ENCODE results near the gene TNNT1. TPM values are rescaled to one million over a fixed set of nuclear protein-coding genes. Genes with fewer than 3 reads are reported as not detected.

TNNT1 gene
- total RNA-seq, result 0.29 TPM in 1 of 2 replicates, not detected in the other

- no peaks in the 10 kb centered on the region for H3K9me3 ChIP-seq (ENCODE audit: low read depth, low read length)
- TF ChIP-seq CTCF (IDR thresholded peaks at IDR 0.05; ENCODE audit: extremely low read depth, low read depth, low read length), result no peak
- no peaks in the 10 kb centered on the region for H3K36me3 ChIP-seq (ENCODE audit: insufficient read depth, low read length)
- H3K4me3 ChIP-seq (ENCODE audit: insufficient read depth, low read length), result no peak within 1 kb of the TSS
- H2AFZ ChIP-seq (ENCODE audit: low read length), result no peak within 1 kb of the TSS
- no peak within 1 kb of the TSS for H3K27ac ChIP-seq (ENCODE audit: low read depth, low read length)
- H3K79me2 ChIP-seq (ENCODE audit: insufficient read depth, low read length), result no peaks in the 10 kb centered on the region
- peaks cover 37% of the 10 kb centered on the region for H3K27me3 ChIP-seq (ENCODE audit: insufficient read depth, low read length)
- no peaks in the 10 kb centered on the region for H4K20me1 ChIP-seq (ENCODE audit: insufficient read depth, low read length)
- H3K4me2 ChIP-seq (ENCODE audit: insufficient read depth, low read length), result no peak within 1 kb of the TSS
- peak; percentile 77 for DNase-seq (ENCODE audit: insufficient read length, low spot score, missing footprints)
- no peaks in the 10 kb centered on the region for H3K4me1 ChIP-seq (ENCODE audit: insufficient read depth, low read length)
Measured at GRCh38 chr19:55149078-55150003, at the start of gene TNNT1. TNNT1 (minus strand) TSS chr19:55149206; CDS start chr19:55147157, 2,049 bp downstream.

- Histone ChIP-seq H3K4me1 (ENCODE audit: insufficient read depth, low read length) (no peaks in the 10 kb centered on the region), H3K27ac (ENCODE audit: low read depth, low read length) (no peak overlapping the region), H3K27me3 (ENCODE audit: insufficient read depth, low read length) (no peaks in the 10 kb centered on the region), H3K36me3 (ENCODE audit: insufficient read depth, low read length) (no peaks in the 10 kb centered on the region), H3K79me2 (ENCODE audit: insufficient read depth, low read length) (no peaks in the 10 kb centered on the region), H3K9me3 (ENCODE audit: low read depth, low read length) (no peaks in the 10 kb centered on the region), H2AFZ (ENCODE audit: low read length) (no peak overlapping the region), H3K4me2 (ENCODE audit: insufficient read depth, low read length) (no peak overlapping the region), H4K20me1 (ENCODE audit: insufficient read depth, low read length) (no peaks in the 10 kb centered on the region), H3K4me3 (ENCODE audit: insufficient read depth, low read length) (no peak overlapping the region)
- DNase-seq (ENCODE audit: insufficient read length, low spot score, missing footprints), result no peak
- no peak for TF ChIP-seq CTCF (IDR thresholded peaks at IDR 0.05; ENCODE audit: extremely low read depth, low read depth, low read length)
Measured at GRCh38 chr19:55198651-55199050, 49.6 kb upstream of the TNNT1 start.

- H2AFZ ChIP-seq (ENCODE audit: low read length), result no peak overlapping the region
- H3K4me3 ChIP-seq (ENCODE audit: insufficient read depth, low read length), result no peak overlapping the region
- H3K4me2 ChIP-seq (ENCODE audit: insufficient read depth, low read length), result no peak overlapping the region
- no peaks in the 10 kb centered on the region for H3K36me3 ChIP-seq (ENCODE audit: insufficient read depth, low read length)
- no peak overlapping the region for H3K27ac ChIP-seq (ENCODE audit: low read depth, low read length)
- H3K9me3 ChIP-seq (ENCODE audit: low read depth, low read length), result no peaks in the 10 kb centered on the region
- H4K20me1 ChIP-seq (ENCODE audit: insufficient read depth, low read length), result no peaks in the 10 kb centered on the region
- H3K27me3 ChIP-seq (ENCODE audit: insufficient read depth, low read length), result no peaks in the 10 kb centered on the region
- H3K4me1 ChIP-seq (ENCODE audit: insufficient read depth, low read length), result no peaks in the 10 kb centered on the region
- no peak for TF ChIP-seq CTCF (IDR thresholded peaks at IDR 0.05; ENCODE audit: extremely low read depth, low read depth, low read length)
- H3K79me2 ChIP-seq (ENCODE audit: insufficient read depth, low read length), result no peaks in the 10 kb centered on the region
- peak; percentile 77 for DNase-seq (ENCODE audit: insufficient read length, low spot score, missing footprints)
Measured at GRCh38 chr19:55197528-55197927, 48.5 kb upstream of the TNNT1 start.

GRCh38 chr19:55196803-55197202, 47.8 kb upstream of the TNNT1 start:
- Histone ChIP-seq H3K4me1 (ENCODE audit: insufficient read depth, low read length) (no peaks in the 10 kb centered on the region), H3K4me2 (ENCODE audit: insufficient read depth, low read length) (no peak overlapping the region), H2AFZ (ENCODE audit: low read length) (no peak overlapping the region), H3K27ac (ENCODE audit: low read depth, low read length) (no peak overlapping the region), H3K9me3 (ENCODE audit: low read depth, low read length) (no peaks in the 10 kb centered on the region), H3K27me3 (ENCODE audit: insufficient read depth, low read length) (no peaks in the 10 kb centered on the region), H3K4me3 (ENCODE audit: insufficient read depth, low read length) (no peak overlapping the region), H3K36me3 (ENCODE audit: insufficient read depth, low read length) (no peaks in the 10 kb centered on the region), H4K20me1 (ENCODE audit: insufficient read depth, low read length) (no peaks in the 10 kb centered on the region), H3K79me2 (ENCODE audit: insufficient read depth, low read length) (no peaks in the 10 kb centered on the region)
- TF ChIP-seq CTCF (IDR thresholded peaks at IDR 0.05; ENCODE audit: extremely low read depth, low read depth, low read length), result no peak
- peak; percentile 77 for DNase-seq (ENCODE audit: insufficient read length, low spot score, missing footprints)
